Activated naive CD4-positive, alpha-beta T cell treated with anti-CD3 and anti-CD28 coated beads, Interleukin-2, amount 50 U/mL, for 72 hours (primary cell): Measurements from ENCODE around the gene NHLRC2. TPM values are rescaled to one million over a fixed set of nuclear protein-coding genes. Genes with fewer than 3 reads are reported as not detected.
A peak's percentile ranks its signal among the peaks of the same experiment; 100 is the strongest.
"Not testable (repeated sequence)": the region's sequence is repeated elsewhere in the genome, so short reads cannot be mapped to it uniquely, and the experiment has no call there.

Source experiments
- ATAC-seq, 2 donors: fragments of 150-1000 bp; cut with Tn5 transposase; 2 replicates each; pipeline ENCODE4 v1.10.0; 2021; ENCODE audit warnings: mild to moderate bottlenecking in 2 of 2, moderate library complexity in 2 of 2
- DNase-seq, 2 donors: peaks; one replicate each; pipeline ENCODE4 v3.0.0; 2021 to 2022; ENCODE audit warnings: low spot score in 2 of 2
- H3K27ac Mint-ChIP-seq, 2 donors: one replicate each; pipeline ENCODE4 v1.8.0; 2022; ENCODE audit warnings: mild to moderate bottlenecking in 2 of 2, mixed read lengths in 2 of 2
- H3K36me3 Mint-ChIP-seq, 2 donors: one replicate each; pipeline ENCODE4 v1.8.0; 2022; ENCODE audit warnings: mixed read lengths in 2 of 2
- H3K9me3 Mint-ChIP-seq, 2 donors: one replicate each; pipeline ENCODE4 v1.8.0; 2022; ENCODE audit warnings: mixed read lengths in 2 of 2
- total RNA-seq, 2 donors: library from RNA; stranded (reverse); gene quantifications; one replicate each; pipeline ENCODE4 v1.2.3, GENCODE V29; 2022

Gene NHLRC2
- total RNA-seq, 2 donors from 2014 or later, result 7.4 to 23.0 TPM

DNA sequence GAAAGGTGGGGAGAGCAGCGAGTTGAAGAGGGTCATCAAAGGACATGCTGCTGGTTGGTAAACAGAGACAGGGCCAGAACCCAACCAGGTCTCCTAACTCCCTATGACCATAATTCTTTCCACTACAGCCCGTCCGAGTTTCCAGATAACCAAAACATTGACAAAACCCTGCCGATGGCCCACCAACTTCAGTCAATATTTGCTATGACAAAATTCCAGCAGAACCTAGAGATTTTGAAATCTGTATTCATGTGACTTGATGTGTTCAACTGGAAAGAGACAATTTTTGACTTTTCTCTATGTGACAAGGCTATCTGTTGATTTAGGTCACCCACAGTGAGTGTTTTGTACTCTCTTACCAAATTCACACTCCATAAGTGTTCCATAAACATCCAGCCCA, 86.7 kb downstream of the NHLRC2 start:
- Mint-ChIP-seq H3K27ac (no peak overlapping the region), H3K9me3 (no peaks in the 10 kb centered on the region), H3K36me3 (no peaks in the 10 kb centered on the region)
- DNase-seq (no peak), ATAC-seq (no peak)

DNA sequence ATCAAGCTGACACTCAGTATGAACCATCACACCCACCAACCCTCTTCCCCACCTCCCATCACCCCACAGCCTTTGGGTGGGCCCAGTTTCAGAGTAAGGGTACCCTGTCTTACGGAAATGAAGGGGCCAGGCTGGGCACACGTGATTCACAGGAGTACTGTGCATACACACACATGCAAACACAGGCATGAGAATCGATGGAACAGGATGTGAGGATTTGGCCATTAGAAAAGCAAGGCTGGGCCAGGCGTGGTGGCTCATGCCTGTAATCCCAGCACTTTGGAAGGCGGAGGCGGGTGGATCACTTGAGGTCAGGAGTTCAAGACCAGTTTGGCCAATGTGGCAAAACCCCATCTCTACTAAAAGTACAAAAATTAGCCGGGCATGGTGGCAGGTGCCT, 88.7 kb downstream of the NHLRC2 start:
- not testable (repeated sequence) for ATAC-seq, H3K36me3 Mint-ChIP-seq, H3K9me3 Mint-ChIP-seq, DNase-seq, H3K27ac Mint-ChIP-seq

- no peak for DNase-seq
- Mint-ChIP-seq H3K27ac (no peak overlapping the region), H3K9me3 (peaks cover 0 to 2% of the 10 kb centered on the region in 2 donors), H3K36me3 (no peaks in the 10 kb centered on the region)
- no peak for ATAC-seq
These were observed 90.7 kb downstream of the NHLRC2 start for GRCh38 chr10:113945075-113945686.

DNA sequence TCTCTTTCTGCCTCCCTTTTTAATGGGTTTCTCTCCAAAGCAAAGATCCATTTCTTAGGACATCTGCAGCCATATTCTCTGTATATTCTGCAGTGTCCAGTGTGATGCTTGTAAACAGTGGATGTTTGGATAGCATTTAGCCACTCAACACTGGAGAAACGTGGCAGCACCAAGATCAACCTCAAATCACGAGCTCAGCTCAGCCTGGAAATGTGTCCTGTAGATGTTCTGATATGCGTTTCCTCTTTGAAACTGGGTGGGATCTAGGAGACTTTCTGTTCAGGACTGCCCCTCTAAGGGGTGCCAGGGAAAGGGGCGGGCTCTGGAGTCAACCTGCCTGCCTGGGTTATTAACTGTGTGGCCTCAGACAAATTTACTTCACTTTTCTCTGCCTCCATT, 91.2 kb downstream of the NHLRC2 start:
- H3K9me3 Mint-ChIP-seq, result peaks cover 0 to 5% of the 10 kb centered on the region in 2 donors
- ATAC-seq, result no peak
- H3K36me3 Mint-ChIP-seq, result no peaks in the 10 kb centered on the region
- H3K27ac Mint-ChIP-seq, result no peak overlapping the region
- no peak for DNase-seq

DNA sequence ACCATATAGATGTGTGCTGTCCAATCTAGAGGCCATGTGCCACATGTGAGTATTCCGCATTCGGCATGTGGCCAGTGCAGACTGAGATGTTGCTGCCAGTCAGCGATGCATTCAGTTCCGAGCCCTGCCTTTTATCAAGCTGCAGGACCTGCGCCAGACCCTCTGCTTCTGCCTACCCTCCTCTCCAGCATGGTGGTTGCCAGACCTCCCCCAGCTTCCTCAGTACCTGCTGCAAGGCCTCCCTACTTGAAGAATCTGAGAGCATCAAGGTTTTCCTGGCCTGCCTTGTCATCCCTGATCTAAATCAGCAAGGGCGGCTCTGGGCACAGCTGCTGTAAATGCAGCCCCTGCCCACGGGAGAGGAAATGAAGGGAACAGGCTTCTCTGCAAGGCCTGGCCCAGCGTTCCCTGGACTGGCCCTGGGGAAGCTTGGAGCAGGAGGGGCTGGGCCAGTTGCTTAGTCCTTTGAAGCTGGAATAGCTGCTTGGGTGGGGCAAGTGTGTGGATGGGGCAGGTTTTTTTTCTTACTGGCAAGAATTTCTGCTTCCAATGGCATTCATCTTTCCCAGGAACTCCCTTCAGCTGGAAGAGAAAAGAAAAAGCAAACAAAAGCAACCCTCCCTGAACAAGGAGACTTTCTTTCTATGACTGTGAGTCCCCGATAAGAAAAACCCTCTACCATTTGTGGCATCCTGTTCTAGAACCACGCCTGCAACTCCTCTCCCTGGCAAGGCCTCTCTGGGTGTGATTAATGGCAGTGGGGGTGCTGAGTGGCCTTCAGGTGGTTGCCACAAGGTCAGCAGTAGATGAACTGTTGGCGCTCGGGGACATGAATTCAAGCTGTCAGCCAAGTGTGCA, 93.0 kb downstream of the NHLRC2 start:
- peak in 1 of 2 donors; percentile 22 for ATAC-seq
- Mint-ChIP-seq H3K9me3 (peaks cover 0 to 5% of the 10 kb centered on the region in 2 donors), H3K27ac (no peak overlapping the region), H3K36me3 (no peaks in the 10 kb centered on the region)
- no peak for DNase-seq

DNA sequence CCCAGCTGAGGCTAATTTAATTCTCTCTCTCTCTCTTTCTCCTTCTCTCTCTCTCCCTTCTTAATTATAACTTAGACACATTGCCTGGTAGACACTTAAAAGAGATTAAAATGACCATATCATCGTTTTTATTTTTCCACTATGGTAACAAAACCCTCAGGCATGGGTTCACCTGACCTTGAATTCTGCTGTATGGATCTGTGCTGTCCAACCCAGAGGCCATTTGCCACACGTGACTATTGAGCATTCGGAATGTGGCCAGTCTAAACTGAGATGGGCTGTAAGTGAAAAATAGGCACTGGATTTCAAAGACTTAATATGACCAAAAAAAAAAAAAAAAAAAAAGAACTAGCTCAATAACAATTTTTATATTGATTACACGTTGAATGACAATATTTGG, 93.6 kb downstream of the NHLRC2 start:
- DNase-seq, result no peak
- no peaks in the 10 kb centered on the region for H3K36me3 Mint-ChIP-seq

GRCh38 chr10:113950268-113950667, 95.8 kb downstream of the NHLRC2 start:
- H3K27ac Mint-ChIP-seq, result no peak overlapping the region
- peaks cover 0 to 5% of the 10 kb centered on the region in 2 donors for H3K9me3 Mint-ChIP-seq
- ATAC-seq (no peak), DNase-seq (no peak)
- H3K36me3 Mint-ChIP-seq, result peaks cover 4 to 5% of the 10 kb centered on the region in 2 donors

More for the DNA sequence above, 93.6 kb downstream of the NHLRC2 start:
- no peak for ATAC-seq
- no peak overlapping the region for H3K27ac Mint-ChIP-seq
- peaks cover 0 to 5% of the 10 kb centered on the region in 2 donors for H3K9me3 Mint-ChIP-seq

GRCh38 chr10:113953505-113954272, 99.2 kb downstream of the NHLRC2 start:
- DNase-seq (no peak), ATAC-seq (no peak)
- peaks cover 5 to 6% of the 10 kb centered on the region in 2 donors for H3K9me3 Mint-ChIP-seq
- H3K36me3 Mint-ChIP-seq, result peaks cover 11 to 15% of the 10 kb centered on the region in 2 donors
- no peak overlapping the region for H3K27ac Mint-ChIP-seq

DNA sequence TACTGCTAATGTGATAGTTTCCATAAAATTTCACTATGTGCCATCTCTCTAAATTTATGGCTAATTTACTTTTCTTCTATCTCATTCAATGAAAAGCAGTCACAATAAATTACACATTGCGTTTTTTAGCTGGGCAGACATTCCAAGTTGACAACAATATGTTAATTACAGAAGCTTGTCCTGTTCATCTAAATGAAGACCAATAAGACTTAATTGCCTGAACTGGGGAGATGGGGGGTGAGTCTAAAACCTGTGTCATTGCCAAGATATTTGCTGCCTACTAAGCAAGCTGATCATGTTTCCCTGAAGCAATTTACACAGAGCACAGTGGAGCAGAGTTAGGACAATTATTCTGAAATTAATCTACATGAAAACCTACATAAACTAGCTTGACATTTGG, 99.9 kb downstream of the NHLRC2 start:
- DNase-seq (no peak), ATAC-seq (no peak)
- peaks cover 5 to 6% of the 10 kb centered on the region in 2 donors for H3K9me3 Mint-ChIP-seq
- H3K36me3 Mint-ChIP-seq, result peaks cover 11 to 15% of the 10 kb centered on the region in 2 donors
- no peak overlapping the region for H3K27ac Mint-ChIP-seq

DNA sequence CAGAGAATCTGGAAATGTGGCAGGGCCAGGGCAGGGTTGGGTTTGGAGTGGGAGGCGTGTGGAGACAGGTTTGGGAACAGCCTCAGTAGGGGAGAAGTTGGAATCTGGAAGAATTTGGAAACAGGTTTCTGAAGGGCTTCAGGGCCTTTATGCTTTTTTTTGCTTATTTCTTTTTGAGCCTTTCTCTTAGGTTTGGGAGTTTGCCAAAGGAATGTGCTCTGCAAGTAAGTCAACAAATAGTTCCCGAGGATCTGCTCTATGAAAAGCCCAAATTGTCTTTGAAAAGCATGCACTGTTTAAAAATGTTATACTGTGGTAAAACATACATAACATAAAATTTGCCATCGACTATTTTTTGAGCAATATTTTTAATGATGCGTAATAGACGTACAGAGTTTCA, 102.6 kb downstream of the NHLRC2 start:
- ATAC-seq (no peak), DNase-seq (no peak)
- Mint-ChIP-seq H3K27ac (no peak overlapping the region), H3K36me3 (peaks cover 11 to 15% of the 10 kb centered on the region in 2 donors), H3K9me3 (peaks cover 0 to 6% of the 10 kb centered on the region in 2 donors)

DNA sequence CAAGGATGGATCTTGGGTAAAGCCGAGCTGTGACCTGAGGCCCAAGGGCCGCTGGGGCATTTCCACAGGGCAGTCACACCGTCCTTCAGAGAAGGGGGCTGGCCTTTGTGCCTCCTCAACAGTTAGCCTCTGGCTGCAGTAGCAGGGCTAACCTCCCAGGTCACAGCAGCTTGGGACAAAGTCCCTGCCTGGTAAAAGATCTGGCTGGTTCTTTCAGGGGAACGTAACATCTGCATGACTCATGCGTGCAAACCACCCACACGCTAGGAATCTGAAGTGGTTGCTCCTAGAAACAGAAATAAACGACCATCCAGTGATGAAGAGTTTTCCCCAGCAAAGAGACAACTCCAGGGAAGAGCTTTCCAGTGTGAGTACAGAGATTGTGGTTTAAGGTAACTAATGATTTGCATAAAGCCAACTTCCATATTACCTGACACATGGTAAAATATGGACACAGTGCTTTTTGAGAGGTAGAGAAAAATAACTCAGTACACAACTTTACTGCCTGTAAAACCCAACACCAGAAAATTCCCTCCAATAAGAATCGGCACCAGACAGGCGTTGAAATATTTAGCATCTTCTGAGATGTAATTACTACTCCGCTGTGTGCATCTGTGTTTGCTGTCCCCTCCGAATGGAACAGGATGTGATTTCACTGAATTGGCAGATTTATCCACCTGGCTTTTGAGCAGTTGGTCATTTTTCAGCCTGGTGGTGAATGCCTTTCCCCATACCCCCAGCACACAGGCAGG, 104.3 kb downstream of the NHLRC2 start:
- peak; percentile 26 to 39 for ATAC-seq
- H3K9me3 Mint-ChIP-seq, result peaks cover 0 to 12% of the 10 kb centered on the region in 2 donors

DNA sequence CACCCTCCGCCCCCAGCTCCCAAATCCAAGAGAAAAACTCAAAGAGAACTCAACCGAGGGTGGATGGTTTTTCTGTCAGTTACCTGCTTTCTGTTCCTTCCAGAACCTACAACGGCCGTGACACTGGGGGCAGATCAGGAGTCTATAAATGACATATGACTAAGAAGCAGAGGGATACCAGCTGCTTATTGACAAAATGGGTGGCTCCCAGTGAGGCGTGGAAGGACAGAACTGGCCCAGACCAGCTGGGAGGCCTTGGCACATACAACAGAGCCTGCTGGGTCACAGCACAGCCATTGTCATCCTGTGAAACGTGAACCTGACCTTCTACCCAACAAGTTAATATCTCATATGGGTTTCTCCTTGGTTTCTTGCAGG, 104.9 kb downstream of the NHLRC2 start:
- peaks cover 20 to 21% of the 10 kb centered on the region in 2 donors for H3K36me3 Mint-ChIP-seq
- H3K27ac Mint-ChIP-seq, result no peak overlapping the region
- peaks cover 0 to 15% of the 10 kb centered on the region in 2 donors for H3K9me3 Mint-ChIP-seq
- ATAC-seq (no peak), DNase-seq (no peak)

More for the DNA sequence above, 104.3 kb downstream of the NHLRC2 start:
- DNase-seq, result peak in 1 of 2 donors; percentile 18
- Mint-ChIP-seq H3K36me3 (peaks cover 17 to 20% of the 10 kb centered on the region in 2 donors), H3K27ac (no peak overlapping the region)

- ATAC-seq (peak; percentile 7 to 13), DNase-seq (peak in 1 of 2 donors; percentile 6)
- peaks cover 11 to 16% of the 10 kb centered on the region in 2 donors for H3K36me3 Mint-ChIP-seq
- no peak overlapping the region for H3K27ac Mint-ChIP-seq
- H3K9me3 Mint-ChIP-seq, result peaks cover 0 to 15% of the 10 kb centered on the region in 2 donors
These were observed 106.2 kb downstream of the NHLRC2 start for GRCh38 chr10:113960617-113961181.

DNA sequence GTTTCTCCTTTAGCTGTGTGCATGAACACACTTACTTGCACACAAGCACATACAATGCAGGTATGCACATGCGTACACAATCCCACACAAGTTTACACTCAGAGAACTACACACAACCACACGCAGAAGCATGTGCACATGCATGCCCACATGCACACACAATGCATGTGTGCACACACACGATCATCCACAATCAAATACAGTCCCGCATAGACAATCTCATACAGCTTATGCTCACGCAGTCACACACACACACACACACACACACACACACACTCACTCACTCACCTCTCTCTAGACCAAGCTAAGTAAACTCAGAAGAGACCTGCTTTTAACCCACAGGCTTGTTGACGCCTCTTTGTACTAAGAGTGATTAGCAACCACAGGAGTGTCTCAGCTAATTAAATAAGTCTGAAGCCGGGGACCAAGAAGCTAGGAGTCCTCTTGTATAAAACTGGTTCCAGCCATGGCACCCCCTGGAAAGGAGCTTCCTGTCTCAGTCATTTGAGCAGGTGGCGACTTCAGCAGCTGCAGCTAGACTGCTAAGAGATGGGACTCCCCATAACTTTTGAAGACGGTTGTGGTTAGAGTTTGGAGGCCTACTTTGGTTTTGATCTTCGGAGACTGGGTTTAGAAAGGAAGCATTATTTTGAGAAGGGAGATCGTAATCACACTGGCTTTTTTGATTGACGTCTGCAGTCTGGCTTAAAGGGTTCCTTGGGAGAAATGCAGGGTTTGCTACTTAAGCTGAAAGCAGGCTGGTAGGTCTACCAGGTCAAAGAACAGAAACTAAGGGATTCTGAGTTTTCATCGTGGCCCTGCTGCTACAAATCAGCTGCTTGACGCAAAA, 106.9 kb downstream of the NHLRC2 start:
- peak in 1 of 2 donors; percentile 50 for DNase-seq
- H3K9me3 Mint-ChIP-seq, result peaks cover 0 to 14% of the 10 kb centered on the region in 2 donors
- H3K27ac Mint-ChIP-seq, result peak overlapping the region in 1 of 2 donors; percentile 1
- peak; percentile 91 to 93 for ATAC-seq
- peaks cover 9 to 14% of the 10 kb centered on the region in 2 donors for H3K36me3 Mint-ChIP-seq

DNA sequence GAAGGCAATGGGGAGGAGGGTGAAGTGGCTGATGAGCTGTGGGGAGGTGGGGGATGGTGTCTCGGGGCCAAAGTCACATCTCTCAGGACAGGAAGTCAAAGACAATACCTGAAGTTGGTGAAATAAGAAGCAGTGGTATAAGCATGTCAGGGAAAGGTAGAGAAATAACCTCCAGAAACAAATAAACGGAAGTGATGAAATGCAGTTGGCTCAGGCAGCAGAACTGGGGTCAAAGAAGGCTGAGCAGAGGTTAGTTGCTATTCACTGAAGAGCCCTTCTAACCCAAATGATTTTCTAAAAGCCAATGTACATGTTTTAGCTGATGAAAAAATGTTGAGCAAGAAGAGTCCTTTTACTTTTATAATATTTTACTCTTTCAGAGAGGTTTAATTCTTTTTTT, 110.6 kb downstream of the NHLRC2 start:
- DNase-seq (no peak), ATAC-seq (no peak)
- peaks cover 7 to 21% of the 10 kb centered on the region in 2 donors for H3K9me3 Mint-ChIP-seq
- peaks cover 18 to 23% of the 10 kb centered on the region in 2 donors for H3K36me3 Mint-ChIP-seq
- no peak overlapping the region for H3K27ac Mint-ChIP-seq
